ENCODE measurements around the gene JAGN1.

- no peak for TF ChIP-seq CTCF (conservative IDR thresholded peaks at IDR 0.05 in 1 of 2, IDR thresholded peaks at IDR 0.05 in 1 of 2; ENCODE audit: extremely low read depth in 1 of 2, insufficient read depth in 1 of 2, low read depth in 1 of 2, low read length in 2 of 2)
- TF ChIP-seq EZH2 (IDR thresholded peaks at IDR 0.05; ENCODE audit: borderline replicate concordance, low read length), result no peak
These were observed 12.2 kb downstream of the JAGN1 start, which contains the start of gene IL17RE for GRCh38 chr3:9902372-9903237.

Data from mammary epithelial cell (primary cell).